ENCODE measurements around the gene PUM2.

PUM2 gene

DNA sequence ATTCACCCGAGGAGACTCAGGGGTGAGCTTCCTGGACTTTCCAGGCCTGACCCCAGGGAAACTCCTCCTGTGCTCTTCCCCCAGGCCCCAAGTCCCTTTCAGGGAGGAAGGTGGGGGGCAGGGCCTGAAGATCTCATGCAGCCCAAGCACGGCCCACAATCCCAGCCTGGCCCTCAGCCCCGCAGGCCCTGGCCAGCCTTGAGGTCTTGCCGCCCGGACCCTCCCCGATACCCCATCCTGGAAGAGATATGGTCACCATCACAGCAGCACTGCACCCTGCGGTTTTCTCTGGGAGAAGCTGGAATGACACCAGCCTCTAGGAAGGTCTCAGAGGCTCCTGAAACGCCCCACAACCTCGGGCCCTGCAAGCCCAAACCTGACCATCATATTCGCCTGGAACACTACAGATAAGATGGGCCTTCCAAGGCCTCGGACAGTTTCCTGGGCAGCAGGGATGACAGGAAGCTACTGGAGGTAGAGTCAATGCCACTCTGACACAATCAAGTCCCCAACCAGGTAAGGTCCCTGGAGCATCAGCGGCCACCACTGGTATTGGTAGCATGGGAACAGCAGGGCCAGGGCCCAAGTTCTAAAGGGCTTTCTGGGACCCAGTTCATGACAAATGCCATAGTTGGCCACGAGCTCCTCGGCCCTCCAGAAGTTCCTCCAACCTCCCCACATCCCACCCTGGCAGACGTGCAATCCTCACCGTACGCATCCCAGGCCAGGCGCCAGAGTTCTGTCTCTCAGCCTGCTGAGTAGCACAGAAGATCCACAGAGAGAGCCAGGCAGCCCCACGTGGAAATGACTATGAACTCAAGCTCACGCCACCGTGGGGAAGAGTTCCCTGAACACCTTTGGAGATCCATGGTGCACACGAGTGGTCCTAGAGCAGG, 134.3 kb downstream of the PUM2 start:
- Histone ChIP-seq H2BK15ac (replicated peaks; ENCODE audit: low read depth) (no peak overlapping the region), H2BK120ac (ENCODE audit: low read depth, low read length) (no peak overlapping the region), H3K79me2 (ENCODE audit: control insufficient read depth, insufficient read depth, low read length) (peaks cover 38% of the 10 kb centered on the region), H3K23ac (ENCODE audit: low read length) (no peak overlapping the region), H3K4me2 (ENCODE audit: low read length) (no peak overlapping the region), H2AK5ac (ENCODE audit: low read length) (no peak overlapping the region), H3K4me1 (ENCODE audit: control insufficient read depth, low read depth, low read length) (peaks cover 9% of the 10 kb centered on the region), H3K4me3 (ENCODE audit: low read length) (no peak overlapping the region), H3K9ac (ENCODE audit: low read length) (no peak overlapping the region), H3K18ac (ENCODE audit: low read length) (no peak overlapping the region), H2BK5ac (ENCODE audit: low read length) (no peak overlapping the region), H3K36me3 (ENCODE audit: control insufficient read depth, insufficient read depth, low read length) (peaks cover 3% of the 10 kb centered on the region), H3K79me1 (ENCODE audit: low read length) (peaks cover 41% of the 10 kb centered on the region), H4K5ac (ENCODE audit: low read length) (no peak overlapping the region), H3K27ac (ENCODE audit: low read depth, low read length) (no peak overlapping the region), H3K56ac (ENCODE audit: low read length) (no peak overlapping the region), H4K8ac (ENCODE audit: low read depth, low read length) (no peak overlapping the region), H3K4ac (ENCODE audit: low read depth, low read length) (no peak overlapping the region), H3K27me3 (ENCODE audit: insufficient read depth, low read length, poor library complexity) (no peaks in the 10 kb centered on the region)
- WGBS (ENCODE audit: extremely low coverage, insufficient coverage, low lambda C conversion rate) = no CpG with 5 or more reads among the region's 22 CpGs
- DNase-seq = no peak

DNA sequence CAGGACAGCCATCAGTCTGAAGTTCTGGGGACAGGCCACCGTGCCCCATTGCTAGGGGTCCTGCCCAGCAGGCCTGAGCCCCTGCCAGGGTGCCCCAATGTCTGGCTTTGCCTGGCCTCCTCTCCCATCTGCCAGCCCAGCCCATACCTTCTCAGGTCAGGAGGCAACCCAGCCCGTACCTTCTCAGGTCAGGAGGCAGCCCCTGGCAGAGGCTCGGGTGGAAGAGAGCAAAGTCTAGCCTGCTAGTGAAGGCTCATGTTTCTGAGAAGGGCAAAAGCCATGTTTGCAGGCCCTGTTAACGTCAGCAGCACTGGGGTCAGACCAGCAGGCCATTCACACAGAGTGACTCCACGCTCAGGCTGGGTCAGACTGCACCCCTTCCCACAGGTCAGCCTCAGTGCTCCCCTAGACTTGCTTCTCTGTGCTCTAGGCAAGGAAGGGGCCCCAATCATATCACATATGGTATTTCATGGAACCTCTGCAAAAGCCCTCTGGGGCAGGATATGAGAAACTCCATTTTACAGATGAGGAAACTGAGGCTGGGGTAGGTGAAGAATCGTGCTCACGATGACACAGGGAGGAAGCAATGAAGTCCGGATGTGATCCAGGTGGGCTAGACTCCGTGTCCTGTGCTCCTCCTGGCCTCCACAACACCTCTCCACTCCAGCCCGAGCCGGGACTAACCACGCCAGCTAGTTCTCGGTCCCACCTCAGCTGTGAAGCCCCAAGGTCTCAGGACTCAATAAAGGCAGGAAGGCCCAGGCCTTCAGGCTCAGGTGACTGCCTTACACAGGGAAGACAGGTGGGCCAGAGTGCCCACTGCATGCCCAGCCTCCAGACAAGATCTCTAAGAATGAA, 135.2 kb downstream of the PUM2 start:
- H3K36me3 ChIP-seq (ENCODE audit: control insufficient read depth, insufficient read depth, low read length) = peaks cover 3% of the 10 kb centered on the region
- no peak overlapping the region for H3K56ac ChIP-seq (ENCODE audit: low read length)
- H3K27me3 ChIP-seq (ENCODE audit: insufficient read depth, low read length, poor library complexity) = no peaks in the 10 kb centered on the region
- no peak overlapping the region for H3K4ac ChIP-seq (ENCODE audit: low read depth, low read length)
- no peak overlapping the region for H3K27ac ChIP-seq (ENCODE audit: low read depth, low read length)
- no peak overlapping the region for H4K5ac ChIP-seq (ENCODE audit: low read length)
- H2AK5ac ChIP-seq (ENCODE audit: low read length) = no peak overlapping the region
- H3K4me1 ChIP-seq (ENCODE audit: control insufficient read depth, low read depth, low read length) = peaks cover 11% of the 10 kb centered on the region
- no peak overlapping the region for H3K9ac ChIP-seq (ENCODE audit: low read length)
- no peak overlapping the region for H3K18ac ChIP-seq (ENCODE audit: low read length)
- no peak overlapping the region for H2BK120ac ChIP-seq (ENCODE audit: low read depth, low read length)
- no peak overlapping the region for H2BK15ac ChIP-seq (replicated peaks; ENCODE audit: low read depth)
- no CpG with 5 or more reads among the region's 13 CpGs for WGBS (ENCODE audit: extremely low coverage, insufficient coverage, low lambda C conversion rate)
- H3K23ac ChIP-seq (ENCODE audit: low read length) = no peak overlapping the region
- peaks cover 35% of the 10 kb centered on the region for H3K79me2 ChIP-seq (ENCODE audit: control insufficient read depth, insufficient read depth, low read length)
- H2BK5ac ChIP-seq (ENCODE audit: low read length) = no peak overlapping the region
- H3K4me2 ChIP-seq (ENCODE audit: low read length) = no peak overlapping the region
- H3K4me3 ChIP-seq (ENCODE audit: low read length) = no peak overlapping the region
- DNase-seq = no peak
- no peak overlapping the region for H4K8ac ChIP-seq (ENCODE audit: low read depth, low read length)
- peaks cover 39% of the 10 kb centered on the region for H3K79me1 ChIP-seq (ENCODE audit: low read length)

DNA sequence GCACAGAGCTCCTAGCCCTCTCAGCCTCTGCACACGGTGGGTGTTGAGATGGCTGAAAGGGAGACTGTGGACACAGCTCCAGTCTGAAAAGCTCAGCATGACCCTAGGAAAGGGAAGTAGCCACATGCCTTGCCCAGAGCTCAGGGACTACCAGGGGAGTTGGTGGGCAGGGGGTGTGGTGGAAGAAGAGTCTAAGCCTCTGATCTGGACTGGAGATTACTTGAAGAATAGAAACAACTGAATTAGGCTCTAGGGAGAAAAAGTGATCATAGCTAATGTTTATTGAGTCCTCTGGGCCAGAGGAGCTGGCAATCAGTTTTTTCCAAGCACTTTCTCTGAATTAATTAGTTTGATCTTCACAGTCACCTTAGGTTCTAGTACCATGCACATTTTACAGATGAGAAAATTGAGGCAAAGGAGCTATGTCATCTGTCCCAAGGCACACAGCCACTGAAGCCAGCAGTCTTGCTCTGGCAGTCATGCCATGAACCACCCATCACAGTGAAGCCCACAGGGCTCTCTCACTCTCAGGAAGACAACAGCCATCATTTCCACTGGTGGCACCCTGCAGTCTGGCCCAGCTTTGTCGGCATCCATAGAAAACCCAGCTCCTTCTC, 136.0 kb downstream of the PUM2 start:
- H3K9ac ChIP-seq (ENCODE audit: low read length) = no peak overlapping the region
- no peak overlapping the region for H3K56ac ChIP-seq (ENCODE audit: low read length)
- H4K5ac ChIP-seq (ENCODE audit: low read length) = no peak overlapping the region
- H3K27ac ChIP-seq (ENCODE audit: low read depth, low read length) = no peak overlapping the region
- no peak overlapping the region for H3K4me2 ChIP-seq (ENCODE audit: low read length)
- H3K4me1 ChIP-seq (ENCODE audit: control insufficient read depth, low read depth, low read length) = peaks cover 11% of the 10 kb centered on the region
- WGBS (ENCODE audit: extremely low coverage, insufficient coverage, low lambda C conversion rate) = no CpG with 5 or more reads among the region's 2 CpGs
- H3K4me3 ChIP-seq (ENCODE audit: low read length) = no peak overlapping the region
- peaks cover 34% of the 10 kb centered on the region for H3K79me1 ChIP-seq (ENCODE audit: low read length)
- no peak overlapping the region for H2AK5ac ChIP-seq (ENCODE audit: low read length)
- no peak overlapping the region for H4K8ac ChIP-seq (ENCODE audit: low read depth, low read length)
- no peak overlapping the region for H2BK120ac ChIP-seq (ENCODE audit: low read depth, low read length)
- no peak overlapping the region for H3K23ac ChIP-seq (ENCODE audit: low read length)
- no peak overlapping the region for H2BK15ac ChIP-seq (replicated peaks; ENCODE audit: low read depth)
- H3K27me3 ChIP-seq (ENCODE audit: insufficient read depth, low read length, poor library complexity) = no peaks in the 10 kb centered on the region
- peaks cover 30% of the 10 kb centered on the region for H3K79me2 ChIP-seq (ENCODE audit: control insufficient read depth, insufficient read depth, low read length)
- H3K18ac ChIP-seq (ENCODE audit: low read length) = no peak overlapping the region
- H3K36me3 ChIP-seq (ENCODE audit: control insufficient read depth, insufficient read depth, low read length) = peaks cover 3% of the 10 kb centered on the region
- H3K4ac ChIP-seq (ENCODE audit: low read depth, low read length) = no peak overlapping the region
- no peak overlapping the region for H2BK5ac ChIP-seq (ENCODE audit: low read length)
- DNase-seq = no peak

DNA sequence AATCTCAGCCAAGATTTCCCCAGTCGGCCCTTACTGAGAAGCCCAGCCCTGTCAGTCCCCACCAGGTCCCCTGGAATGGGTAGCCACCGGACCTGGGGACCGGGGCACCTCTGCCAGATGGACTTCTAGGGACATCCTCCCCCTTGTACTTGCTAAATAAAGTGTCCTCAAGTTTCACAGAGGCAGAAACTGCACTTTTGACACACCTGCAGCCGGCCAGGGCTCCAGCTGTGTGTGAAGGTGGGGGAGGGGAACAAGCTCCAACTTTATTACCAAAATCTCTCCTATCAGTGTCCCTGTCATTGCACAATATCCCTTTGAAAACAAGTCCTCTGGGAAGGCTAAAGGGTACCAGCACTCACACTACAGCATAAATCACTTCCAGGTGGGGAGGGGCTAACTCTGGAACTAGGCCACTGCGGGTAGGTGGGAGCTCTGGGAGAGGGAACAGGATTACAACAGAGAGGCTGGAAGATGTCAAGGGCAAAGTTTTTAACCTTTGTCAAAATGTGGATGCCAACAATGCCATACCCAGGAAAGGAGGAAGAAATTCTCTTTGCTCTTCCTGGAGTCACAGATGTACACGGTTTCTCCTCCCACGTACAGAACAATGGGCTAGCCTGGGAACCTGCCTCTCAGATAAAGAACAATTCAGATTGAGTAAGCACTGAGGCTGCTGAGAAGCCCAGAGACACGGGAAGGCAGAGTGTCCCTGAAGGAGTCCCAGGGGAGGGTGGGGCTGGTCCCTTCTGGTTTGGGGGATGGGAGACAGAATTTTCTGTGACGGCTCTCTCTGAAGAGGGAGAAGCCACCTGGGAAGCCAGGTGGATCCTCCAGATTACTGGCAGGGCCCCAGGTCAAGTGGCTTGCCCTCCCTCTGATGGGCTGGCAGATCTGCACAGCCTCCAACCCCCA, 136.7 kb downstream of the PUM2 start:
- Histone ChIP-seq H3K79me2 (ENCODE audit: control insufficient read depth, insufficient read depth, low read length) (peaks cover 25% of the 10 kb centered on the region), H3K4ac (ENCODE audit: low read depth, low read length) (no peak overlapping the region), H3K27ac (ENCODE audit: low read depth, low read length) (no peak overlapping the region), H3K36me3 (ENCODE audit: control insufficient read depth, insufficient read depth, low read length) (peaks cover 3% of the 10 kb centered on the region), H3K4me2 (ENCODE audit: low read length) (no peak overlapping the region), H3K4me3 (ENCODE audit: low read length) (no peak overlapping the region), H3K18ac (ENCODE audit: low read length) (no peak overlapping the region), H3K23ac (ENCODE audit: low read length) (no peak overlapping the region), H3K4me1 (ENCODE audit: control insufficient read depth, low read depth, low read length) (peaks cover 11% of the 10 kb centered on the region), H3K79me1 (ENCODE audit: low read length) (peaks cover 38% of the 10 kb centered on the region), H4K8ac (ENCODE audit: low read depth, low read length) (no peak overlapping the region), H3K9ac (ENCODE audit: low read length) (no peak overlapping the region), H3K56ac (ENCODE audit: low read length) (peak overlapping the region; percentile 2), H4K5ac (ENCODE audit: low read length) (no peak overlapping the region), H3K27me3 (ENCODE audit: insufficient read depth, low read length, poor library complexity) (no peaks in the 10 kb centered on the region), H2BK120ac (ENCODE audit: low read depth, low read length) (no peak overlapping the region), H2BK5ac (ENCODE audit: low read length) (no peak overlapping the region), H2AK5ac (ENCODE audit: low read length) (no peak overlapping the region), H2BK15ac (replicated peaks; ENCODE audit: low read depth) (no peak overlapping the region)
- no peak for DNase-seq
- no CpG with 5 or more reads among the region's 9 CpGs for WGBS (ENCODE audit: extremely low coverage, insufficient coverage, low lambda C conversion rate)

DNA sequence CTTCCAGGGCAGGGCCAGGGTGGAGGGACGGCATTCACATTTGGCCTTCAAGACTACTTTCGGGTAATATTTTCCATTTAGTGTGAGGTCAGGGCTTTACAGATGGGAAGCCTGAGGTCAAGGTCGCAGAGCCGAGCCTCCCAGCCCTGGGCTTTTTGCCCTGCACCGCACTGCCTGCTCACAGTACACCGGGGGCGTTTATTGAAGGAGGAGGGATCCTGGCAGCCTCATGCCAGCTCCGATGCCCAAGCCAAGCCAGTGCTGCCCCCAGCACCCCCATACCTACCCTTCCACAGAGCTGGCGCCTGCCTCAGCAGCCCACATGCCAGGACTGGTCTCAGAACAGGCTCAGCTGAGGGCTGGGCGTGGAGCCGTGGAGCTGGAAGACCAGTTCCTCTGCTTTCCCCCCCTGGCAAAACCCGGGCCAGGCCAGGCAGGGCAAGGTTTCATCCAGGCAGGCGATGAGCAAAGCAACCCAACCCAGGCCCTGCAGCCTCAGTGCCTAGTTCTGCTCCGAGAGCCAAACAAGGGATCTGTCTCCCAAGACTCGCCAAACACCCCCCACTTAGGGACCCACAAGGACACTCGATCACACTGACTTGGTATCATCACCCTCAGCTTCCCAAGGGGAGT, 137.7 kb downstream of the PUM2 start:
- Histone ChIP-seq H3K36me3 (ENCODE audit: control insufficient read depth, insufficient read depth, low read length) (peaks cover 3% of the 10 kb centered on the region), H3K4ac (ENCODE audit: low read depth, low read length) (no peak overlapping the region), H3K4me1 (ENCODE audit: control insufficient read depth, low read depth, low read length) (peaks cover 18% of the 10 kb centered on the region), H4K8ac (ENCODE audit: low read depth, low read length) (no peak overlapping the region), H3K79me2 (ENCODE audit: control insufficient read depth, insufficient read depth, low read length) (peaks cover 22% of the 10 kb centered on the region), H3K18ac (ENCODE audit: low read length) (no peak overlapping the region), H2BK120ac (ENCODE audit: low read depth, low read length) (no peak overlapping the region), H2AK5ac (ENCODE audit: low read length) (no peak overlapping the region), H3K56ac (ENCODE audit: low read length) (peak overlapping the region; percentile 56), H3K79me1 (ENCODE audit: low read length) (peaks cover 37% of the 10 kb centered on the region), H3K9ac (ENCODE audit: low read length) (peak overlapping the region; percentile 19), H2BK5ac (ENCODE audit: low read length) (no peak overlapping the region), H3K4me3 (ENCODE audit: low read length) (no peak overlapping the region), H2BK15ac (replicated peaks; ENCODE audit: low read depth) (no peak overlapping the region), H3K4me2 (ENCODE audit: low read length) (no peak overlapping the region), H3K27ac (ENCODE audit: low read depth, low read length) (no peak overlapping the region), H3K27me3 (ENCODE audit: insufficient read depth, low read length, poor library complexity) (no peaks in the 10 kb centered on the region), H4K5ac (ENCODE audit: low read length) (no peak overlapping the region), H3K23ac (ENCODE audit: low read length) (peak overlapping the region; percentile 89)
- DNase-seq = no peak
- WGBS (ENCODE audit: extremely low coverage, insufficient coverage, low lambda C conversion rate) = no CpG with 5 or more reads among the region's 16 CpGs

Data from mesendoderm (in vitro differentiated cells).